WERI-Rb-1 (cell line): Measurements from ENCODE around the gene GNA14.

ENCODE experiments used
- DNase-seq: peaks from one replicate; pipeline ENCODE4 v3.0.0-alpha.2; 2020
- H3K27ac ChIP-seq: fragments of 250-450 bp; sonication (Bioruptor Pico); 2 replicates; pipeline ENCODE4 v1.5.1; 2020; ENCODE audit warnings: mild to moderate bottlenecking, moderate library complexity
- H3K27me3 ChIP-seq: fragments of 250-450 bp; sonication (Bioruptor Pico); 2 replicates; pipeline ENCODE4 v1.5.1; 2021; ENCODE audit warnings: mild to moderate bottlenecking, low read depth, moderate library complexity; ENCODE audit not compliant: insufficient read depth, severe bottlenecking
- H3K36me3 ChIP-seq: fragments of 250-450 bp; sonication (Bioruptor Pico); 2 replicates; pipeline ENCODE4 v1.5.1; 2020; ENCODE audit warnings: mild to moderate bottlenecking, moderate library complexity
- H3K4me3 ChIP-seq: 2 replicates; pipeline ENCODE4 v1.5.1; 2011; ENCODE audit warnings: low read depth, mild to moderate bottlenecking, control low read depth, low read length
- H3K9me3 ChIP-seq: fragments of 250-450 bp; sonication (Bioruptor Pico); 2 replicates; pipeline ENCODE4 v1.5.1; 2021; ENCODE audit warnings: mild to moderate bottlenecking, moderate library complexity; ENCODE audit not compliant: severe bottlenecking
- TF ChIP-seq, protein P1 (sequence below): IDR thresholded peaks from 2 replicates; pipeline ENCODE4 v1.5.1; 2011; ENCODE audit warnings: low read depth, mild to moderate bottlenecking, control low read depth, inconsistent platforms, low read length

GNA14 gene

DNA sequence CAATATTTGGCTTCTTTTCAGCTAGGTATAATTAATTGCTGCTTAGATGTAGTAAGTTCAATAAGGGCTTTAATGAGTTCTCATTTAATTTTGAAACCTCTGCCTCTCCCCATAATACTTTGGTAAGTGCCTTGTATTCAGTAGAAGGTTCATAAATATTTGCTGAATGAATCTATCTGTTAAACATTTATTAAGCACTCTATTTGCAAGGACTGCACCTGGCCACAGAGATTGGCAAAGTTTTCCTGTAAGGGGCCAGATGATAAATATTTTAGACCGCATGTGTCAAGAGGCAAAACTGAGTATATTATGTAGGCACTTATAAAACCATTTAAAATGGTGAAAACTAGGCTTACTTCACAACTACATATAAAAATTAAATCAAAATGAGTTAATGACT is 19.0 kb upstream of the GNA14 start:
- Histone ChIP-seq H3K27me3 (no peaks in the 10 kb centered on the region), H3K27ac (no peak overlapping the region), H3K9me3 (no peaks in the 10 kb centered on the region), H3K4me3 (no peak overlapping the region), H3K36me3 (no peaks in the 10 kb centered on the region)
- DNase-seq, result no peak
- TF ChIP-seq, protein P1, sequence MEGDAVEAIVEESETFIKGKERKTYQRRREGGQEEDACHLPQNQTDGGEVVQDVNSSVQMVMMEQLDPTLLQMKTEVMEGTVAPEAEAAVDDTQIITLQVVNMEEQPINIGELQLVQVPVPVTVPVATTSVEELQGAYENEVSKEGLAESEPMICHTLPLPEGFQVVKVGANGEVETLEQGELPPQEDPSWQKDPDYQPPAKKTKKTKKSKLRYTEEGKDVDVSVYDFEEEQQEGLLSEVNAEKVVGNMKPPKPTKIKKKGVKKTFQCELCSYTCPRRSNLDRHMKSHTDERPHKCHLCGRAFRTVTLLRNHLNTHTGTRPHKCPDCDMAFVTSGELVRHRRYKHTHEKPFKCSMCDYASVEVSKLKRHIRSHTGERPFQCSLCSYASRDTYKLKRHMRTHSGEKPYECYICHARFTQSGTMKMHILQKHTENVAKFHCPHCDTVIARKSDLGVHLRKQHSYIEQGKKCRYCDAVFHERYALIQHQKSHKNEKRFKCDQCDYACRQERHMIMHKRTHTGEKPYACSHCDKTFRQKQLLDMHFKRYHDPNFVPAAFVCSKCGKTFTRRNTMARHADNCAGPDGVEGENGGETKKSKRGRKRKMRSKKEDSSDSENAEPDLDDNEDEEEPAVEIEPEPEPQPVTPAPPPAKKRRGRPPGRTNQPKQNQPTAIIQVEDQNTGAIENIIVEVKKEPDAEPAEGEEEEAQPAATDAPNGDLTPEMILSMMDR, result no peak

DNA sequence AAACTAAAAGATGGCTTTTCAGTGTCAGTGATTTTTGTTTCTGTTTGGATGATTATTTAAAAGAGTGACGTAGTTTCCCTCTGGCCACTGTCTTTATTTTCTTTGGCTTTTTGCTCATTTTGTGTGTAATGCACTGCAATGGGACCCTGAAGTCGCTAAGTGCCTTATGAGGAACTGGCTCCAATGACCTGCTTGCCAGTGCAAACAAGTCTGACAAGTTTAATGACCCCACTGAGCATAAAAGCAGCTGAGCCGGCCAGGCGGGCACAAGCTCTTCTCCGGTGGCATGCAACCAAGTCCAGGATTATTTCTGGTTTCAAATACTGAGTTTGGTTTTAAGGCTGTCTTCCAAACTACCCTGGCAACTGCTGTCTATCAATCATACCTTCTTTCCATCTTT is 15.6 kb upstream of the GNA14 start:
- Histone ChIP-seq H3K9me3 (no peaks in the 10 kb centered on the region), H3K27me3 (no peaks in the 10 kb centered on the region), H3K27ac (no peak overlapping the region), H3K4me3 (no peak overlapping the region), H3K36me3 (no peaks in the 10 kb centered on the region)
- TF ChIP-seq, protein P1, result no peak
- DNase-seq, result no peak

DNA sequence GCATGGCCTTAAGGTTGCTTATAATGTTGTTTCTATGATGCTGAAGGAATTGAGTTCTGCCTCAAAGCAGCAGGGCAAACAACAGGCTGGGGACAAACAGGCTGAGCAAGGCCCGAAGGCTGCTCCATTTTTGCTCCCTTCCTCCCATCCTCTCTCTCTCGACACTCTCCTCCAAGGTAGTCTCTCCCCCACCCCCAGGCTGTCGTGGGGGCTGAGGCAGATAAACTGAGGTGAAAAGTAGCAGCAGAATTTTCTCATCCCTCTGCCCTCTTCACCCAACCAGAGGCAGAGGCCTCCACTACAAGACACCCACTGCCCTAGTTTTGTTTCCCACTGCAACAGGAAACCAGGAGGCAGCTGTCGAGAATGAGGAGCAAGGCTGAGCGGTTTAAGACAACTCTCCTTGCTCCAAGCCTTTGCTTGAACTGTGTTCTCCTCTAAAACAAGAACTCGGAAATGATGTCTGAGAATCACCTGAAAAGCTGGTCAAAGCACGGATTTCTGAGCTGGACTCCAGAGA is 13.5 kb upstream of the GNA14 start:
- Histone ChIP-seq H3K27ac (no peak overlapping the region), H3K4me3 (no peak overlapping the region), H3K36me3 (no peaks in the 10 kb centered on the region), H3K27me3 (no peaks in the 10 kb centered on the region), H3K9me3 (no peaks in the 10 kb centered on the region)
- TF ChIP-seq, protein P1, result no peak
- no peak for DNase-seq

DNA sequence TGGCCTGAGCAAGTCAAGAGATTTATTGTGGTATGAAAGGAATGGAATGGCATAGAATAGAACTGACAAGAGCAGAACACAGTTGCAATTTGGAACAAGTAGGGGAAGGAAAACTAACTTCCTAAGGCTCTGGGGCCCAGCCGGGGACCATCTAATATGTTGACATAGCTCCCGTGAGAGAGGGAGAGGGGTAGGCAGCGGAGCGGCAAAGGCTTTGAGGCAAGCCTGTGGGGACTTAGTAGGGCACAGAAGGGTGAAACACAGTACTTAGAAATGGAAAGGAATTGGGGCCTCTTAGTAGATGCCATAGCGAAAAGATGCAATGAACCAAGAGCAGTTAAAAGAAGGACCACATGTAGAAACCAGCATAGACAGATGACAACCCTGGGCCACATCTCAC is 11.8 kb upstream of the GNA14 start:
- H3K36me3 ChIP-seq, result no peaks in the 10 kb centered on the region
- H3K9me3 ChIP-seq, result no peaks in the 10 kb centered on the region
- DNase-seq, result no peak
- no peak overlapping the region for H3K27ac ChIP-seq
- no peak overlapping the region for H3K4me3 ChIP-seq
- no peaks in the 10 kb centered on the region for H3K27me3 ChIP-seq
- TF ChIP-seq, protein P1, result no peak

DNA sequence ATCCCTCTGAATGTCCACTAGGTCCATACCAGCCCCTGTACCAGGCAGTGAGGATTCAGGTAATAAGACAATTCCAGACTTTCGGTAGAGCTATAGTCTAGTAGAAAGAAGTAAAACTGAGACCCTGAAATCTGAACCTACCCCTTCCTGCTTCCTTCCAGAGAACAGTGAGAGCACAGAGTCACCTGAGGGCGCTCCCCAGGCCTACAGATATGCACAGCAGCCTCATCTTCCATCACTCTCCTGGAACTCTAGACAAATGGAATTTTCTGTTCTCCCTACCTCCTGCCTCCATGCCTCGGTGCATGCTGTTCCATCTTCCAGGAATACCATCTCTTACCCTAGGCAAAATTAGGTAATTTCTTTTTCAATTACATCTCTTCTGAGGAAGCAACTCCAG is 3.1 kb upstream of the GNA14 start:
- H3K27me3 ChIP-seq, result peaks cover 38% of the 10 kb centered on the region
- TF ChIP-seq, protein P1, result no peak
- DNase-seq, result no peak
- H3K36me3 ChIP-seq, result no peaks in the 10 kb centered on the region
- no peaks in the 10 kb centered on the region for H3K9me3 ChIP-seq
- no peak overlapping the region for H3K4me3 ChIP-seq
- no peak overlapping the region for H3K27ac ChIP-seq

DNA sequence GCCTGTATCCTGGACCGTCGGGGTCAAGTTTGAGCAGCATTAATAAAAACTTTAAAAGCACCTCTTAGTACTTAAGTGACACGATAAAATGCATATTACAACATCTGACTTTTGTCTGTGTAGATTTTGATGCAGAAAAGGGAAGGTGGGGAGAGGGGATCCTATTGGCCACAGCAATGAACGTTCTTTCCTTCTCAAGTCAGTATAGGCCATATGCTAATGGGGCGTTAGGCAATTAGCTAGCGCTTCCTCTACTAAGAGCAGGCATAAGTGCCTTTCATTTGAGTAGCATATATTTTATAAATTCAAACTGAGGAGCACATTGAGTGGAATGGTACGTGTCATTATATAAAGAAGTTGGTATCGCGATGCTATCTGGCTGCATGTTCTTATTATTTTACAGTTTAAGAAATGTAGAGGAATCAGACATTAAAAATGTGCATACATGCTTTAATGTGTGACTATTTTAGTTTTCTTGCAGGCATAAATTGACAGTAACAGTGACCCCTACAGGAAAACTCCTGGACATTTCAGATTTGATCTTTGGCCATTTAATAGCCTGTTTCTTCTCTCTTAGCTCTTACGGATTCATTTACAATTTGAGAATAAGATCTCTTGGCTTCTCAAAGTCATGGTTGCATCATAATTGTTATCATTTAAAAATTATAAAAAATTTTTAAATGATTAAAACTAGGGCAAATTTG is 1.1 kb upstream of the GNA14 start:
- Histone ChIP-seq H3K36me3 (no peaks in the 10 kb centered on the region), H3K27me3 (peaks cover 38% of the 10 kb centered on the region), H3K27ac (no peak overlapping the region), H3K4me3 (no peak overlapping the region), H3K9me3 (no peaks in the 10 kb centered on the region)
- TF ChIP-seq, protein P1, result peak; percentile 28; the same call in 1 of the 2 replicates
- no peak for DNase-seq
